Neural crest cell (in vitro differentiated cells): ENCODE measurements around the gene CYB561D2. TPM values are rescaled to one million over a fixed set of nuclear protein-coding genes. Genes with fewer than 3 reads are reported as not detected.

ENCODE experiments used
- DNase-seq: peaks from one replicate; pipeline ENCODE4 v3.0.0; 2021; ENCODE audit warnings: low read depth, mixed read lengths, low spot score
- H3K27ac Mint-ChIP-seq: one replicate; pipeline ENCODE4 v1.8.0; 2021; ENCODE audit warnings: mild to moderate bottlenecking, mixed read lengths; ENCODE audit not compliant: unreplicated experiment
- H3K27me3 Mint-ChIP-seq: 2 replicates; pipeline ENCODE4 v1.8.0; 2021; ENCODE audit warnings: low read depth, mild to moderate bottlenecking, mixed read lengths
- H3K36me3 Mint-ChIP-seq: 2 replicates; pipeline ENCODE4 v1.8.0; 2021; ENCODE audit warnings: low read depth, mild to moderate bottlenecking, mixed read lengths
- H3K4me1 Mint-ChIP-seq: 2 replicates; pipeline ENCODE4 v1.8.0; 2021; ENCODE audit warnings: mixed read lengths
- H3K4me3 Mint-ChIP-seq: one replicate; pipeline ENCODE4 v1.8.0; 2021; ENCODE audit warnings: mild to moderate bottlenecking, mixed read lengths
- H3K9me3 Mint-ChIP-seq: 2 replicates; pipeline ENCODE4 v1.8.0; 2021; ENCODE audit warnings: mixed read lengths
- CTCF ChIP-seq: fragments of 200-600 bp; sonication (generic); conservative IDR thresholded peaks from 2 replicates; pipeline ENCODE4 v1.5.0; 2021; ENCODE audit warnings: antibody characterized with exemption, mild to moderate bottlenecking
- total RNA-seq: library from RNA; stranded (reverse); gene quantifications from 2 replicates; pipeline ENCODE4 v1.2.1, GENCODE V29; 2021

CYB561D2 gene
- total RNA-seq, 1 donor from 2014 or later: 11.7 TPM

- no peak for TF ChIP-seq CTCF
- Mint-ChIP-seq H3K36me3 (peaks cover 10% of the 10 kb centered on the region), H3K27ac (peak overlapping the region; percentile 100), H3K27me3 (no peaks in the 10 kb centered on the region), H3K4me3 (peak overlapping the region; percentile 94), H3K4me1 (peaks cover 53% of the 10 kb centered on the region), H3K9me3 (no peaks in the 10 kb centered on the region)
- DNase-seq: no peak
These were observed 28.6 kb upstream of the CYB561D2 start for GRCh38 chr3:50322115-50322385.

- H3K27ac Mint-ChIP-seq: peak within 1 kb of the TSS; percentile 100
These were observed 28.1 kb upstream of the CYB561D2 start, which contains the start of gene HYAL2 for GRCh38 chr3:50322386-50323091. Gene HYAL2 (minus strand): TSS chr3:50322745. CDS start chr3:50320489, 2,256 bp downstream.

DNA sequence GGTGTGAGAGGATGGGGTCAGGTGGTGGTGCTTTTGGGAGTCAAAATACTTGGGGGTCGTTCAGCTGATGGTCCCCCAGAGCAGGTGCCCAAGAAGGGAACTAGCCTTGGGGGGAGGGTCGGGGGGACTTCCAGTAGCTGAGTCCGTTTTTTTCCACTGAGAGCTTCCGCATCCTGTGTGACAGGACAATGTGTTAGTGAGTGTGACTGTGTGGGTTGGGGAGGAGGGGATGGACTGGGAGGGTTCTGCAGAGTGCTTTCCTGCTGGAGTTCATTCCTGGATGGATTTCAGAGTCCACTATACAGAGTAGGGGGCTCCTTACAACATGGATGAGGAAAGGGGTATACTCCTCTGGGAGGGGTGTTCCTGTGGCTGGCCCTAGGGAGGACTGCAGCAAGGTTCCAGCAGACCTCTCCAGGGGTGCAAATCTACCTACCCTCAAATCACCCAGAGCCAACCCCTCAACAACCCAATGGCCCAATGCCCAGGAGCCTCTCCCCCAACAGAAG lies 27.5 kb upstream of the CYB561D2 start:
- Mint-ChIP-seq H3K27me3 (no peaks in the 10 kb centered on the region), H3K9me3 (no peaks in the 10 kb centered on the region), H3K4me1 (peaks cover 58% of the 10 kb centered on the region), H3K4me3 (peak overlapping the region; percentile 94), H3K36me3 (peaks cover 13% of the 10 kb centered on the region), H3K27ac (no peak overlapping the region)
- no peak for TF ChIP-seq CTCF
- DNase-seq: no peak

More at GRCh38 chr3:50322386-50323091, 28.1 kb upstream of the CYB561D2 start, which contains the start of gene HYAL2:
- peaks cover 10% of the 10 kb centered on the region for H3K36me3 Mint-ChIP-seq
- no peak for DNase-seq
- H3K9me3 Mint-ChIP-seq: no peaks in the 10 kb centered on the region
- no peaks in the 10 kb centered on the region for H3K27me3 Mint-ChIP-seq
- peak within 1 kb of the TSS; percentile 94 for H3K4me3 Mint-ChIP-seq
- H3K4me1 Mint-ChIP-seq: peaks cover 56% of the 10 kb centered on the region
- no peak for TF ChIP-seq CTCF

DNA sequence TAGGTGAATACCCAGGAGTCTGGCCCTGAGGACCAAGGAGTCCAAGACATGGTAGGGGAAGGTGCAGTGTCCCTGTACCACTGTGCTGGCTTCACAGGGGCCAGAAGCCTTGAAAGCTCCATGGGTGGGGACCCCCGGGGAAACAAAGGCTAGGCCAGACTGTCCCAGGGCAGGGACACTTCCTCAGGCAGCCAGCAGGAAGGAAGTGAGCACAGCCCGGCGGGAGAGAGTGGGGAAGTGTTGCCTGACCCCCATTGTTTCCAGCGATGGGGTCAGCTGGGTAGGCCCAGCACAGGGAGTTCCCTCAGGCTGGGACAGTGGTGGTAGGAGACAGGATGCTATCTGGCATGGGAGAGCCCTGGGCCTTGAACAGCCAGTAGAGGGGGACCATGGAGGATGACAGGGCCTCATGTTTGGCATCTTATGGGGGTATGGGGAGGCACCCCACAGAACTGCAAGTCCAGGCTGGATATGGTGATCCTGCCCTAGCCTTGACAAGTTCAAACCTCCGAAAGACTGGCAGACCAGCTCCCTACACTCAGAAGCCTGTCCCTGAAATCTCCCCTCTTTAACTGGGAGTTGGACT lies 27.0 kb upstream of the CYB561D2 start:
- peak overlapping the region; percentile 94 for H3K4me3 Mint-ChIP-seq
- H3K9me3 Mint-ChIP-seq: no peaks in the 10 kb centered on the region
- DNase-seq: no peak
- peaks cover 58% of the 10 kb centered on the region for H3K4me1 Mint-ChIP-seq
- H3K27me3 Mint-ChIP-seq: no peaks in the 10 kb centered on the region
- H3K36me3 Mint-ChIP-seq: peaks cover 11% of the 10 kb centered on the region
- TF ChIP-seq CTCF: no peak
- no peak overlapping the region for H3K27ac Mint-ChIP-seq

DNA sequence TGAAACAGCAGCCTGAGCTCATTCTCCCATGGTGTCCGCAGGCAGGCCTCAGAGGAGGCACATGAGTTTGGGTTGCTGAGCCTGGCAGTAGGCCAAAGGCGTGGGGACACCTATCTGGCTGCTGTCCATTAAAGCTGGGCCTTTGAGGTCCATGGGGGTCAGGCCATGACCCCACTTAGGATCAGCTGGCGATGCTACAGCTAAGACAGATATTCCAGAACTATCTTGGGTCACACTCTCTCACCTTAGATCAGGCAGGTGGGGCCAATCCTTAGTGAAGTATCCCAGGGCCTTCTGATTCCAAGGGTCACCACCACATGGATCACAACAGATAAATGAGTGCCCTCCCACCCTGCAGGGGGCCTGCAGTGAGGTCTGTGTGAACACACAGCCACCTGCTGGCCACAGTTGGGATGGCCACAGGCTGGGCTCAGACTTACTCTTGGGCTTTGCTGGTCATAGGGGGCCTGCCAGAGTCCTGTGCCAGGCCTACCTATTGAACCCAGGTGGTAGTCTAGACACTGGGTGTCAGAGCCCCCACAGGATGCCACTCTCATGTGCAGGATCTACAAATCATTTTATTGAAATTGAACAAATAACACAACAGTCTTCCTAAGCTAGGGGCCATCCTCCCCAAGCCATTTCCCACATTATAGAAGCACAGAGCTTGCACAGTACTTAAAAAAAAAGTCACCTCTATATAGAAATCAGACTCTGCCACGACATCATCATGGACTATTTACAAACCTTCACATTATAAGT lies 26.1 kb upstream of the CYB561D2 start:
- DNase-seq: peak; percentile 79
- no peak overlapping the region for H3K27ac Mint-ChIP-seq
- peak overlapping the region; percentile 94 for H3K4me3 Mint-ChIP-seq
- no peaks in the 10 kb centered on the region for H3K27me3 Mint-ChIP-seq
- peaks cover 9% of the 10 kb centered on the region for H3K36me3 Mint-ChIP-seq
- H3K4me1 Mint-ChIP-seq: peaks cover 49% of the 10 kb centered on the region
- H3K9me3 Mint-ChIP-seq: no peaks in the 10 kb centered on the region
- TF ChIP-seq CTCF: peak; percentile 81
